Activated naive CD4-positive, alpha-beta T cell treated with anti-CD3 and anti-CD28 coated beads, Interleukin-2, amount 50 U/mL, for 16 hours (primary cell): Measurements from ENCODE around the gene ZNF253.
A peak's percentile ranks its signal among the peaks of the same experiment; 100 is the strongest.
"Not testable (repeated sequence)": the region's sequence is repeated elsewhere in the genome, so short reads cannot be mapped to it uniquely, and the experiment has no call there.

Experiments
- DNase-seq: peaks from one replicate; pipeline ENCODE4 v3.0.0-alpha.2; 2020

The ZNF253 gene

GRCh38 chr19:19900139-19900728 is 34.6 kb downstream of the ZNF253 start:
- no peak for DNase-seq

- DNase-seq = peak; percentile 90
These were observed 35.2 kb downstream of the ZNF253 start, which contains the start of gene ZNF93 for GRCh38 chr19:19900729-19901444. Gene ZNF93, plus strand, starts transcription at chr19:19900946. Its CDS starts 143 bp downstream, at chr19:19901089.

- DNase-seq = not testable (repeated sequence)
These were observed 41.9 kb downstream of the ZNF253 start for GRCh38 chr19:19907551-19907950.

GRCh38 chr19:19909654-19910053 is 44.0 kb downstream of the ZNF253 start:
- DNase-seq = no peak

GRCh38 chr19:19911150-19911549 is 45.5 kb downstream of the ZNF253 start:
- no peak for DNase-seq

GRCh38 chr19:19914596-19914995 is 48.9 kb downstream of the ZNF253 start:
- DNase-seq = no peak

GRCh38 chr19:19930417-19930816 is 64.7 kb downstream of the ZNF253 start:
- peak; percentile 27 for DNase-seq

- not testable (repeated sequence) for DNase-seq
These were observed 68.0 kb downstream of the ZNF253 start for GRCh38 chr19:19933432-19934314.

GRCh38 chr19:19937403-19937802 is 71.7 kb downstream of the ZNF253 start:
- no peak for DNase-seq

- DNase-seq = no peak
These were observed 72.8 kb downstream of the ZNF253 start for GRCh38 chr19:19938449-19938848.

- DNase-seq = no peak
These were observed 78.3 kb downstream of the ZNF253 start for GRCh38 chr19:19943848-19944582.
